H1 (cell line): Measurements from ENCODE around the gene COPZ1. TPM values are rescaled to one million over a fixed set of nuclear protein-coding genes. Genes with fewer than 3 reads are reported as not detected.

Experiments
- ASH2L ChIP-seq: fragments of 200-600, 300-600 bp; sonication (generic); IDR thresholded peaks from one replicate; pipeline ENCODE4 v1.7.1; 2017; ENCODE audit warnings: low read length
- CTBP2 ChIP-seq: IDR thresholded peaks from 2 replicates; pipeline ENCODE4 v1.7.0; 2011; ENCODE audit warnings: borderline replicate concordance, mild to moderate bottlenecking, moderate library complexity, mixed read lengths, low read length; ENCODE audit not compliant: insufficient read depth, insufficient read length
- EGR1 ChIP-seq: IDR thresholded peaks from 2 replicates; pipeline ENCODE4 v1.6.1; 2011; ENCODE audit warnings: low read depth, low read length, borderline replicate concordance
- EP300 ChIP-seq, 2 experiments: IDR thresholded peaks; 1 replicate in 1 of 2; 2 replicates in 1 of 2; pipeline ENCODE4 v1.6.1; 2011 to 2012; ENCODE audit warnings: low read depth in 2 of 2, low read length in 2 of 2, mild to moderate bottlenecking in 2 of 2, borderline replicate concordance in 1 of 2, inconsistent platforms in 1 of 2, moderate library complexity in 1 of 2
- HDAC6 ChIP-seq: IDR thresholded peaks from one replicate; pipeline ENCODE4 v1.7.1; 2012; ENCODE audit warnings: low read depth, mild to moderate bottlenecking, inconsistent platforms, low read length, moderate library complexity
- JUN ChIP-seq: IDR thresholded peaks from 2 replicates; pipeline ENCODE4 v1.6.1; 2011; ENCODE audit warnings: low read depth, mild to moderate bottlenecking, improper control_type of control experiment, low read length
- RBBP5 ChIP-seq: IDR thresholded peaks from 2 replicates; pipeline ENCODE4 v1.7.1; 2012; ENCODE audit warnings: low read depth, mild to moderate bottlenecking, inconsistent platforms, low read length, moderate library complexity, borderline replicate concordance
- RFX5 ChIP-seq: IDR thresholded peaks from 2 replicates; pipeline ENCODE4 v1.6.1; 2011; ENCODE audit warnings: low read depth, low read length, improper control_type of control experiment, borderline replicate concordance
- SIRT6 ChIP-seq: IDR thresholded peaks from one replicate; pipeline ENCODE4 v1.7.1; 2012; ENCODE audit warnings: low read length, inconsistent platforms
- SIX5 ChIP-seq: IDR thresholded peaks from 2 replicates; pipeline ENCODE4 v1.6.1; 2011; ENCODE audit warnings: mild to moderate bottlenecking, low read depth, low read length
- TAF1 ChIP-seq: IDR thresholded peaks from 2 replicates; pipeline ENCODE4 v1.6.1; 2011; ENCODE audit warnings: mild to moderate bottlenecking, low read depth, low read length
- polyA plus RNA-seq, 7 experiments: library from polyadenylated mRNA; depleted of rRNA in 3 of 7; stranded (reverse) in 5 of 7; unstranded in 2 of 7; fragments of >200 nt in 5 of 7; fragments of 200-250 nt in 2 of 7; gene quantifications; 1 replicate in 5 of 7; 2 replicates in 1 of 7; 4 replicates in 1 of 7; pipeline versions ENCODE4 v1.2.1 to v1.2.3, GENCODE V29; 2011 to 2013; ENCODE audit warnings: missing spikeins in 2 of 7, mixed read lengths in 2 of 7
- total RNA-seq: library from RNA; stranded (reverse); fragmentation: NEBNext Ultra II Directional; extraction: Animal tissue kit (Norgen Biotek cat#: 25700); gene quantifications from 2 replicates; pipeline ENCODE4 v1.2.1, GENCODE V29; 2021

COPZ1 gene
- total and polyA plus RNA-seq, 2 of the 8 experiments (the other 6 are each of a cell fraction or from before 2014, with no cell fraction given) = 103 to 133 TPM

- no peak for TF ChIP-seq SIX5
- TF ChIP-seq ASH2L = no peak
- TF ChIP-seq TAF1 = peak; percentile 96
- 0 out of 2 replicates have a peak, but pooled peaks have one; percentile 9 for TF ChIP-seq JUN
- no peak for TF ChIP-seq EGR1
- TF ChIP-seq RFX5 = peak; percentile 60; the same call in 1 of the 2 replicates
- no peak for TF ChIP-seq HDAC6
- no peak for TF ChIP-seq CTBP2
- TF ChIP-seq SIRT6 = no peak
- no peak for TF ChIP-seq RBBP5
- TF ChIP-seq EP300 (IDR thresholded peaks at IDR 0.05; ENCODE audit: borderline replicate concordance in 1 of 2, low read depth in 2 of 2, low read length in 2 of 2) = no peak
These were observed at the start of gene COPZ1 (continued) for GRCh38 chr12:54324617-54325441.
